Measurements from ENCODE around the gene PANX3. TPM values are rescaled to one million over a fixed set of nuclear protein-coding genes. Genes with fewer than 3 reads are reported as not detected.

The PANX3 gene
- total and polyA plus RNA-seq, 2 of the 4 experiments (the other 2 are of a cell fraction) = not detected

GRCh38 chr11:124658986-124659385 is 47.8 kb downstream of the PANX3 start:
- DNase-seq = no peak
- no peaks in the 10 kb centered on the region for H4K20me1 ChIP-seq (ENCODE audit: insufficient read depth, low read length)
- H3K9me1 ChIP-seq (ENCODE audit: insufficient read depth, low read length) = no peaks in the 10 kb centered on the region
- no peak overlapping the region for H4K8ac ChIP-seq (ENCODE audit: low read depth in 2 of 2, low read length in 2 of 2)
- H2BK5ac ChIP-seq (ENCODE audit: low read depth, low read length, poor library complexity, severe bottlenecking) = no peak overlapping the region
- H2BK20ac ChIP-seq (ENCODE audit: low read depth, low read length) = no peak overlapping the region
- no peak for ATAC-seq (ENCODE audit: low read depth)
- H3K4ac ChIP-seq (ENCODE audit: low read depth, low read length) = no peak overlapping the region
- BruUV-seq (replicated peaks) = no TSS peak
- H2AK5ac ChIP-seq (ENCODE audit: low read depth, low read length) = no peak overlapping the region
- H3K18ac ChIP-seq (ENCODE audit: low read depth, low read length) = no peak overlapping the region
- H3K14ac ChIP-seq (replicated peaks; ENCODE audit: low read depth, low read length) = no peak overlapping the region
- WGBS, 2 experiments (ENCODE audit: extremely low coverage in 2 of 2, insufficient read length in 1 of 2) = no CpG with 5 or more reads among the region's 1 CpG
- no peak overlapping the region for H4K5ac ChIP-seq (ENCODE audit: low read depth, low read length)
- CTCF ChIA-PET = no interaction called here
- H3K9me3 ChIP-seq (ENCODE audit: control insufficient read depth, insufficient read depth, low read length) = no peaks in the 10 kb centered on the region
- dilution Hi-C loops (cut with HindIII; ENCODE audit: low sequenced_read_pairs, unreplicated experiment) = no loop called here
- H2AFZ ChIP-seq (replicated peaks; ENCODE audit: low read length, poor library complexity) = no peak overlapping the region
- H3K27ac ChIP-seq (ENCODE audit: insufficient read depth, low read length) = no peak overlapping the region
- H3K36me3 ChIP-seq (ENCODE audit: control insufficient read depth, insufficient read depth, low read length) = no peaks in the 10 kb centered on the region
- no peaks in the 10 kb centered on the region for H3K79me1 ChIP-seq (ENCODE audit: low read depth in 1 of 2, low read length in 2 of 2)
- intact Hi-C loops (cut with micrococcal nuclease) = no loop called here
- H3K27me3 ChIP-seq (ENCODE audit: control insufficient read depth, insufficient read depth, low read length) = no peaks in the 10 kb centered on the region
- H2BK15ac ChIP-seq (ENCODE audit: low read depth, low read length) = no peak overlapping the region
- no peak overlapping the region for H3K23ac ChIP-seq (ENCODE audit: low read depth, low read length)
- no peak overlapping the region for H4K91ac ChIP-seq (ENCODE audit: insufficient read depth, low read depth, low read length)
- no peak for TF ChIP-seq FOS (IDR thresholded peaks at IDR 0.05; ENCODE audit: low read depth, low read length)
- TF ChIP-seq RCOR1 (IDR thresholded peaks at IDR 0.05; ENCODE audit: insufficient replicate concordance, low read length) = no peak
- no peak for TF ChIP-seq RAD21 (IDR thresholded peaks at IDR 0.05; ENCODE audit: low read length)
- no peak for TF ChIP-seq CEBPB (IDR thresholded peaks at IDR 0.05; ENCODE audit: low read depth, low read length)
- no peak for TF ChIP-seq MAZ (IDR thresholded peaks at IDR 0.05; ENCODE audit: borderline replicate concordance, low read depth, low read length)
- TF ChIP-seq SMC3 (IDR thresholded peaks at IDR 0.05; ENCODE audit: low read depth, low read length) = no peak
- TF ChIP-seq MXI1 (IDR thresholded peaks at IDR 0.05; ENCODE audit: borderline replicate concordance, low read depth, low read length) = no peak
- no peak overlapping the region for H2BK120ac ChIP-seq (ENCODE audit: low read depth, low read length)
- no peak overlapping the region for H3K9ac ChIP-seq (ENCODE audit: low read depth, low read length)
- H3K4me2 ChIP-seq (ENCODE audit: low read depth, low read length) = no peak overlapping the region
- no peak overlapping the region for H2AK9ac ChIP-seq (replicated peaks; ENCODE audit: low read depth, low read length, poor library complexity)
- in situ Hi-C loops (cut with MboI; ENCODE audit: low sequenced_read_pairs) = loop anchor here (25.0 kb wide), 1 partner anchor 753 kb away; no protein-coding TSS in a partner anchor
- POLR2A ChIA-PET (ENCODE audit: unreplicated experiment) = no interaction called here
- H3K4me1 ChIP-seq (ENCODE audit: control insufficient read depth, insufficient read depth, low read length) = peaks cover 5% of the 10 kb centered on the region; the same call in 1 of the 2 replicates
- H3K56ac ChIP-seq (ENCODE audit: extremely low read depth, insufficient read depth, low read length) = no peak overlapping the region
- no peak overlapping the region for H3K4me3 ChIP-seq (ENCODE audit: insufficient read depth, low read depth, low read length)
